Pancreas (tissue), 10 donors: Measurements from ENCODE around the gene CDC14B. TPM values are rescaled to one million over a fixed set of nuclear protein-coding genes. Genes with fewer than 3 reads are reported as not detected.

Experiments used
- ATAC-seq, 4 donors: fragments of 200-7000 bp; cut with Tn5 transposase; one replicate each; pipeline versions ENCODE4 v1.8.0 to v1.9.1; 2020; ENCODE audit warnings: mild to moderate bottlenecking in 4 of 4, moderate library complexity in 4 of 4
- DNase-seq, 6 donors: peaks; one replicate each; pipeline ENCODE4 v3.0.0-alpha.2; 2020
- FAIRE-seq: peaks from 2 replicates; lab custom pipeline; 2012; peaks lifted over from hg19 to GRCh38; lab: Jason Lieb, UNC
- H3K27ac ChIP-seq, 4 donors: fragments of 200-600 bp; sonication (generic); 1 replicate in 3 of 4; 2 replicates in 1 of 4; pipeline versions ENCODE4 v1.5.0 to v1.8.0; 2020
- H3K27me3 ChIP-seq, 4 donors: fragments of 200-600 bp; one replicate each; pipeline ENCODE4 v1.8.0; 2021
- H3K36me3 ChIP-seq, 3 donors: fragments of 200-600 bp; sonication (generic) in 1 of 3; one replicate each; pipeline versions ENCODE4 v1.5.0 to v1.8.0; 2020 to 2021
- H3K4me1 ChIP-seq, 3 donors: fragments of 200-600 bp; one replicate each; pipeline ENCODE4 v1.8.0; 2021
- H3K4me3 ChIP-seq, 4 donors: fragments of 200-600 bp; sonication (generic) in 2 of 4; one replicate each; pipeline versions ENCODE4 v1.5.0 to v1.8.0; 2020 to 2021
- H3K9me3 ChIP-seq, 4 donors: fragments of 200-600 bp; one replicate each; pipeline ENCODE4 v1.8.0; 2021
- CTCF ChIP-seq, 4 donors: fragments of 200-600 bp; sonication (generic) in 3 of 4; IDR thresholded peaks; one replicate each; pipeline versions ENCODE4 v1.5.0 to v1.8.0; 2021; ENCODE audit warnings: antibody characterized with exemption in 4 of 4
- WGBS, 2 donors: extraction: QIAGEN DNeasy Blood & Tissue Kit; methylation state at CpG; one replicate each; pipeline ENCODE4 v1.1.7; 2013; 5-methylcytosine and 5-hydroxymethylcytosine counted together
- intact Hi-C, 3 donors: fragments of 100-400 bp; cut with DNase I; formaldehyde crosslinking; loops; one replicate each; pipeline versions ENCODE4 v1.11.1 to v1.14.2; 2022
- polyA plus RNA-seq, 2 donors: library from polyadenylated mRNA; stranded (reverse); fragments of 200-250 nt; gene quantifications; one replicate each; pipeline ENCODE4 v1.2.3, GENCODE V29; 2013
- total RNA-seq, 6 donors: library from RNA; stranded (reverse); fragmentation: NEBNext Ultra II Directional in 4 of 6; extraction: Animal tissue kit (Norgen Biotek cat#: 25700) in 4 of 6; gene quantifications; one replicate each; pipeline versions ENCODE4 v1.2.1 to v1.2.4, GENCODE V29; 2021 to 2023
- donor health status: healthy with polysubstance abuse.
- donor health status: DM: no; HTN: no; CAD: no; lungs with moderate emphysema.
- donor health status: DM: no; HTN: no; CAD: no.
- donor health status: control.
- donor health status: control.
- donor health status: Bipolar disorder and iron deficiency.
- donor health status: DM: yes; HTN: yes; CAD: no.
- donor health status: DM: no; HTN: no; CAD: no.
- donor health status: DM: no; HTN: no; CAD: no.
- donor health status: DM: yes; HTN: yes; CAD: no.

The CDC14B gene
- total and polyA plus RNA-seq, 8 donors: 4.6 to 19.3 (median 11.4) TPM

DNA sequence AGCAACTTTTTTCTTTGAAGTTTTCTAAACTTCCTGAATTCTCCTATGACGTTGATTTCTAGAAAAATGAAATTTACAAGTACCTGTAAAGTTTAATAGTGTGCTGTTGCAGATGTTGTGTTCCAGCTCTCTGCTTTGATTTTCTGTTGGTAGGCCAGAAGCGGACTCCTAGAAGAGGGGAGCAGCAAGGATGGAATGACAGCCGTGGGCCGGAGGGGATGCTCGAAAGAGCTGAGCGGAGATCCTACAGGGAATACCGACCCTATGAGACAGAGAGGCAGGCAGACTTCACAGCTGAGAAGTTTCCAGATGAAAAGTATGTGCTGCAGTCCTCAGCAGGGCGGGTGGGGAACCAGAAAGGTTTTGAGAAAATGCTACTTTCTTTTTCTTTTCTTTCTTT is 161.4 kb downstream of the CDC14B start:
- no peaks in the 10 kb centered on the region for H3K36me3 ChIP-seq
- 92 to 95% methylated on average over 8 of the region's 8 CpGs for WGBS, 2 donors
- no peak overlapping the region for H3K4me3 ChIP-seq
- no peak overlapping the region for H3K27ac ChIP-seq
- FAIRE-seq (no peak), DNase-seq (no peak), ATAC-seq (no peak)
- no peak for TF ChIP-seq CTCF (IDR thresholded peaks at IDR 0.05)
- no peaks in the 10 kb centered on the region for H3K27me3 ChIP-seq
- no peaks in the 10 kb centered on the region for H3K9me3 ChIP-seq
- no peaks in the 10 kb centered on the region for H3K4me1 ChIP-seq
- intact Hi-C loops: no loop called here

GRCh38 chr9:96457266-96457665 is 162.4 kb downstream of the CDC14B start:
- FAIRE-seq: no peak
- no peak for TF ChIP-seq CTCF (IDR thresholded peaks at IDR 0.05)
- Histone ChIP-seq H3K9me3 (no peaks in the 10 kb centered on the region), H3K4me3 (no peak overlapping the region), H3K4me1 (no peaks in the 10 kb centered on the region), H3K27ac (no peak overlapping the region), H3K36me3 (no peaks in the 10 kb centered on the region), H3K27me3 (no peaks in the 10 kb centered on the region)
- DNase-seq: no peak
- no peak for ATAC-seq
- WGBS, 2 donors: 94 to 95% methylated on average over 4 of the region's 4 CpGs
- intact Hi-C loops: no loop called here

- Histone ChIP-seq H3K27ac (no peak overlapping the region), H3K4me1 (no peaks in the 10 kb centered on the region), H3K36me3 (no peaks in the 10 kb centered on the region), H3K27me3 (no peaks in the 10 kb centered on the region), H3K9me3 (no peaks in the 10 kb centered on the region), H3K4me3 (no peak overlapping the region)
- no peak for FAIRE-seq
- no peak for ATAC-seq
- no peak for DNase-seq
- intact Hi-C loops: no loop called here
- TF ChIP-seq CTCF (IDR thresholded peaks at IDR 0.05): peak in 1 of 4 donors; percentile 14
- WGBS, 2 donors: 56 to 60% methylated on average over 2 of the region's 2 CpGs
Measured at GRCh38 chr9:96453625-96454024, 166.0 kb downstream of the CDC14B start.

DNA sequence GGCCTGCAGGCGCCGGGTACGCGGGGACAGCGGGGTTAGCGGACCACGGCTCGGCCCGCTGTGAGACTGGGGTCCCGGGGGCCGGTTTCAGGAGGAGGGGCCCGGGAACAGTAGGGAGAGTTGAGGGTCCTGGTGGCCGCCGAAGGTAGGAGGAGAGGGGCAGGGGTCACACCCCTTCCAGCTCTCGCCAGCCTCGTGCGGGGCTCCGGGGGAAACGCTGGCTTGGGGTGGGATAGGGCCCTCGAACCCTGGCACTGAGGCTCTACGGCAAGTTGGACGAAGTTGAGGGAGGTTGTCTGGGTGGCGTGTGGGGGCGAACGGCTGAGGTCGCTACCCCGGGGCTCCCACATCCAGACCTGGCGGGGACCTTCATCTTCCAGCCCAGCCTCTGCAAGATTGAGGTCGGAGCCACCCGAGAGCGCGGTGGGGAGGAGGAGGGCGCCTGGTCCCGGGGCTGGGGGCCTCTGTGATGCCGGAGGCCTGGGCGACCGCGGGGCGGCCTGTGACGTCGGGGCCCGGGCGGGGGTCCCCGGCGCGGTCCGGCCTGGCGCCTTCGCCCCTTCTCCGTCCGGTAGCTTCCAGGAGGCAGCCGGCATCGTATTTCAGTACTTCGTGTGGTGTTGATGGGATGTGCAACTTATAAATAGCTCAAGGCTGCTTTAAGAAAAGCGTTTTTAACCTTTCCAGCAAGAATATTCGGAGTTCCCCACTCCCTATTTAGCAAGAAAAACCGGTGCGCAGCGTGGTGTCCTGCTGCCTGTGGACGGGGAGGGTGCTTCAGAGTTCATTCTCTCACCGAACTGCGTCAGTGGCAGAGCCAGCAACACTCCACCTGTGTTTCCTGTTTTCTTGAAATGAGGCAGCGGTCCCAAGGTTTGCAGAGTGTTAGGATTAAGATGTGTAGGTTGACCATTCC is 168.8 kb downstream of the CDC14B start:
- H3K27me3 ChIP-seq: no peaks in the 10 kb centered on the region
- 1 to 2% methylated on average over 58 to 63 of the region's 63 CpGs for WGBS, 2 donors
- intact Hi-C loops: no loop called here
- peak overlapping the region in 3 of 4 donors; percentile 33 to 51 (median 50) for H3K27ac ChIP-seq
- no peaks in the 10 kb centered on the region for H3K36me3 ChIP-seq
- H3K4me1 ChIP-seq: no peaks in the 10 kb centered on the region
- no peak for FAIRE-seq
- DNase-seq: peak; percentile 16 to 77 (median 37)
- H3K4me3 ChIP-seq: peak overlapping the region; percentile 60 to 74 (median 66)
- no peak for TF ChIP-seq CTCF (IDR thresholded peaks at IDR 0.05)
- peak in 1 of 4 donors; percentile 19 for ATAC-seq
- H3K9me3 ChIP-seq: no peaks in the 10 kb centered on the region

Other genes starting within 250 kb of the CDC14B start
- gene SLC35D2, start 236.1 kb downstream of the CDC14B start, total RNA-seq: 10 to 100 TPM; 19.7 to 27.5 (median 22.8) TPM
- 10 to 100 TPM; 13.9 to 21.3 TPM for gene SLC35D2, start 236.1 kb downstream of the CDC14B start, polyA plus RNA-seq
- gene ZNF367, start 201.5 kb downstream of the CDC14B start, total RNA-seq: 1 to 10 TPM in 2 of 6 donors, under 1 TPM in 4; 0.37 to 1.2 (median 0.86) TPM
- gene ZNF367, start 201.5 kb downstream of the CDC14B start, polyA plus RNA-seq: under 1 TPM; 0.23 to 0.45 TPM
- 1 to 10 TPM; 2.8 to 5.1 (median 3.2) TPM for gene HABP4, start 169.7 kb downstream of the CDC14B start, total RNA-seq
- 10 to 100 TPM in 1 of 2 donors, 1 to 10 TPM in 1; 7.1 to 13.0 TPM for gene HABP4, start 169.7 kb downstream of the CDC14B start, polyA plus RNA-seq
- 10 to 100 TPM in 1 of 6 donors, 1 to 10 TPM in 5; 6.0 to 11.2 (median 8.3) TPM for gene PRXL2C, start 35.5 kb upstream of the CDC14B start, total RNA-seq
- gene PRXL2C, start 35.5 kb upstream of the CDC14B start, polyA plus RNA-seq: 1 to 10 TPM; 4.9 to 8.6 TPM
- gene ZNF510, start 158.2 kb upstream of the CDC14B start, total RNA-seq: 10 to 100 TPM in 1 of 6 donors, 1 to 10 TPM in 5; 6.8 to 10.6 (median 7.3) TPM
- 1 to 10 TPM; 2.3 to 3.9 TPM for gene ZNF510, start 158.2 kb upstream of the CDC14B start, polyA plus RNA-seq
- gene ZNF782, start 234.7 kb upstream of the CDC14B start, total RNA-seq: 1 to 10 TPM; 3.0 to 6.8 (median 5.1) TPM
- gene ZNF782, start 234.7 kb upstream of the CDC14B start, polyA plus RNA-seq: 1 to 10 TPM; 2.3 to 2.5 TPM